Type B pancreatic cell (in vitro differentiated cells): ENCODE data around the gene UGT2B17. TPM values are rescaled to one million over a fixed set of nuclear protein-coding genes. Genes with fewer than 3 reads are reported as not detected.
"Not testable (repeated sequence)": the region's sequence is repeated elsewhere in the genome, so short reads cannot be mapped to it uniquely, and the experiment has no call there.

Source experiments
- DNase-seq: peaks from one replicate; pipeline ENCODE4 v3.0.0; 2021; ENCODE audit warnings: mixed read lengths; ENCODE audit not compliant: unreplicated experiment; ENCODE audit errors: extremely low spot score
- H3K27ac Mint-ChIP-seq: 2 replicates; pipeline ENCODE4 v1.8.0; 2021; ENCODE audit warnings: mild to moderate bottlenecking, mixed read lengths
- H3K27me3 Mint-ChIP-seq: 2 replicates; pipeline ENCODE4 v1.8.0; 2021; ENCODE audit warnings: mixed read lengths
- H3K36me3 Mint-ChIP-seq: 2 replicates; pipeline ENCODE4 v1.8.0; 2021; ENCODE audit warnings: mixed read lengths
- H3K4me1 Mint-ChIP-seq: one replicate; pipeline ENCODE4 v1.8.0; 2021; ENCODE audit warnings: mixed read lengths; ENCODE audit not compliant: unreplicated experiment
- H3K4me3 Mint-ChIP-seq: 2 replicates; pipeline ENCODE4 v1.8.0; 2021; ENCODE audit warnings: mild to moderate bottlenecking, mixed read lengths
- H3K9me3 Mint-ChIP-seq: 2 replicates; pipeline ENCODE4 v1.8.0; 2021; ENCODE audit warnings: mixed read lengths
- long read RNA-seq: library from polyadenylated mRNA; unstranded; transcript quantifications from one replicate; pipeline ENCODE4 v2.0.0, GENCODE V29; 2020
- total RNA-seq: library from RNA; stranded (reverse); gene quantifications from 2 replicates; pipeline ENCODE4 v1.2.1, GENCODE V29; 2021; ENCODE audit warnings: low replicate concordance
- TF ChIP-seq, protein P1 (sequence below): fragments of 200-600 bp; sonication (generic); conservative IDR thresholded peaks from 2 replicates; pipeline ENCODE4 v1.5.0; 2021; ENCODE audit warnings: antibody characterized with exemption, mild to moderate bottlenecking

Gene UGT2B17
- total RNA-seq: 0.31 TPM in 1 of 2 replicates, not detected in the other
- long read RNA-seq, partial matches to known transcripts: 0 of 1 reads
- long read RNA-seq, other reads (novel, unspliced or antisense): 1 of 1 reads

DNA sequence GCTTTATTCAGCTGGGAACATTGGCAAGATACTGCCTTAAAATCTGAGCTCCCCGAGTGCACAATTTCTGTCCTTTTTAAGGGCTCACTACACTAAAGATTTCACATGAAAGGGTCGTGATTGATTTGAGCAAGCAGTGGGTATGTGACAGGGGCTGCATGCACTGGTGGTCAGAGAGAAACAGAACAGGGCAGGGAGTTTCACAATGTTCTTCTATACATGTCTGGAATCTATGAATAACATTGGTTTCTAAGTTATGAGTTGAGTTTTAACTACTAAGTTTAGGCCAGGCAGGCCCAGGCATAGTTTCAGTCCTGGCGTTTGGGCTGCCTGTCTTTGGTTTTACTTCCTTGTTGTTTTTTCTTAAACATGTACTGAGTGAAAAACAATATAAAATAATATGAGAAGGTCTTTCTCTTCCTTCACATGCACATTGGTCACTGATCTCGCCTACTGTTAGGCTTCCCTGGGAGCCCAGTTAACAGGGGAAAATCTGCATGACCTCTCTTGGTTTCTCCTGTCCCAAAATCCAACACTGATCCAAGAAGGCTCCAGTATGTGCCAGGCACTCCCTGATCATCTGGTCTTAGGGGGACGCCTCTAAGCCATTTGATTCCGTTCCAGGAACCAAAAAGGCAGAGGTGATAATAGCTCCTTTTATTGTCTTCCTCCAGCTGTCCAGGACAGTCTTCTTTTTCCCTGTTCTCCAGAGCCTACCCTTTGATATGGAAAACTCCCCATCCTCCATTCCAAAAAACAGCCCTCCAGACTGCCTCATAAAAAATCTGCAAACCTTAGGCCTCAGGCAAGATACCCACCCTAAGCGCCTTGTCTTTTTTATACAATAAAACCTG lies at the start of gene UGT2B17:
Gene UGT2B17 (minus strand): TSS at position 51 of the 854 bp plus-strand sequence. CDS start 7,838 bp downstream, outside the sequence.
- no peaks in the 10 kb centered on the region for H3K4me1 Mint-ChIP-seq
- no peak within 1 kb of the TSS for H3K4me3 Mint-ChIP-seq
- no peaks in the 10 kb centered on the region for H3K27me3 Mint-ChIP-seq
- no peaks in the 10 kb centered on the region for H3K36me3 Mint-ChIP-seq
- DNase-seq: no peak
- no peak within 1 kb of the TSS for H3K27ac Mint-ChIP-seq
- TF ChIP-seq, protein P1, sequence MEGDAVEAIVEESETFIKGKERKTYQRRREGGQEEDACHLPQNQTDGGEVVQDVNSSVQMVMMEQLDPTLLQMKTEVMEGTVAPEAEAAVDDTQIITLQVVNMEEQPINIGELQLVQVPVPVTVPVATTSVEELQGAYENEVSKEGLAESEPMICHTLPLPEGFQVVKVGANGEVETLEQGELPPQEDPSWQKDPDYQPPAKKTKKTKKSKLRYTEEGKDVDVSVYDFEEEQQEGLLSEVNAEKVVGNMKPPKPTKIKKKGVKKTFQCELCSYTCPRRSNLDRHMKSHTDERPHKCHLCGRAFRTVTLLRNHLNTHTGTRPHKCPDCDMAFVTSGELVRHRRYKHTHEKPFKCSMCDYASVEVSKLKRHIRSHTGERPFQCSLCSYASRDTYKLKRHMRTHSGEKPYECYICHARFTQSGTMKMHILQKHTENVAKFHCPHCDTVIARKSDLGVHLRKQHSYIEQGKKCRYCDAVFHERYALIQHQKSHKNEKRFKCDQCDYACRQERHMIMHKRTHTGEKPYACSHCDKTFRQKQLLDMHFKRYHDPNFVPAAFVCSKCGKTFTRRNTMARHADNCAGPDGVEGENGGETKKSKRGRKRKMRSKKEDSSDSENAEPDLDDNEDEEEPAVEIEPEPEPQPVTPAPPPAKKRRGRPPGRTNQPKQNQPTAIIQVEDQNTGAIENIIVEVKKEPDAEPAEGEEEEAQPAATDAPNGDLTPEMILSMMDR: no peak
- H3K9me3 Mint-ChIP-seq: peaks cover 4% of the 10 kb centered on the region

DNA sequence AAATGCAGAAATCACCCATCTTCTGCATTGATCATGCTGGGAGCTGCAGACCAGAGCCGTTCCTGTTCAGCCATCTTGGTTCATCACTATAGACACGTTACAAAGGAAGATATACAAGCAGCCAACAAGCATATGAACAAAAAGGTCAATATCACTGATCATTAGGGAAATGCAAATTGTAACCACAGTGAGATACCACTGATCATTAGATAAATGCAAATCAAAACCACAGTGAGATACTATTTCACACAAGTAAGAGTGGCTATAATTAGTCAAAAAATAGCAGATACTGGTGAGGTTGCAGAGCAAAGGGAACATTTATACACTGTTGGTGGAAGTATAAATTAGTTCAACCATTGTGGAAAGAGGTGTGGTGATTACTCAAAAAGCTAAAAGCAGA lies 46.6 kb upstream of the UGT2B17 start:
- H3K4me1 Mint-ChIP-seq, H3K27me3 Mint-ChIP-seq, H3K36me3 Mint-ChIP-seq, H3K9me3 Mint-ChIP-seq, H3K27ac Mint-ChIP-seq, H3K4me3 Mint-ChIP-seq, DNase-seq: not testable (repeated sequence)

DNA sequence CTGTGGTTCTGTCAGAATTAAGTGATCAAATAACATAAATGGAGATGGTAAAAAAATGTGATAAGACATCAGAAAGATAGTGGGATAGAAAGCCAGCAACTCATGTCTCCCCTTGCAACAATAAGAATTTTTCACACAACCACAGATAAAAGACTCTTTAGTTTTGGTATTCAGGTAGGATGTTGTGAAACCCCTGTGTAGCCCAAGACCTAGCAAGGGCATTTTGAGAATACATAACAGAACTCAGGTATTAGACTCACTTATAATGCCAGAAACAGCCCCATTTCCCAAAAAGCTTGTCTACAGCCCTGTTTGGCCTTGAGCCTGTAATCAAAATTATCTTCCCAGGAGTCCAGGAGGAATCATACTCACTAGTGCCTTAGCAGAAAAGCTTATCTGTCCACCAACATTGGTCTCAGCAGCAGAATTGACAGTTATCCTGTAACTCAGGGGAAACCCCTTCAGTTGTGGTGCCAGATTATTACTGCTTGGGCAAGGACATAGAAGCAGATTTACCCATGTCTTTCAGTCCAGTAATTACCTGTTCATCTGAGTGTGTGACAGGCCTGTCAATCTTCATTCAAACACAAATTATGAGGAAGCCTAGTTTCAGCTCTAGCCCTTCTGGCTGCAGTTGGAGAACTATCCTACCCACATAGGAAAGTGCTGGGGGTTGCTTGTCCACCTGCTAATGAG lies 41.0 kb upstream of the UGT2B17 start:
- Mint-ChIP-seq H3K4me1 (no peaks in the 10 kb centered on the region), H3K27me3 (no peaks in the 10 kb centered on the region), H3K27ac (no peak overlapping the region), H3K9me3 (no peaks in the 10 kb centered on the region), H3K36me3 (no peaks in the 10 kb centered on the region), H3K4me3 (no peak overlapping the region)
- DNase-seq: no peak
- TF ChIP-seq, protein P1: no peak

- TF ChIP-seq, protein P1: no peak
- Mint-ChIP-seq H3K9me3 (no peaks in the 10 kb centered on the region), H3K27ac (no peak overlapping the region), H3K4me3 (no peak overlapping the region), H3K27me3 (no peaks in the 10 kb centered on the region), H3K4me1 (no peaks in the 10 kb centered on the region), H3K36me3 (no peaks in the 10 kb centered on the region)
- DNase-seq: no peak
These were observed 39.7 kb upstream of the UGT2B17 start for GRCh38 chr4:68615699-68616422.

- Mint-ChIP-seq H3K9me3 (no peaks in the 10 kb centered on the region), H3K27ac (no peak overlapping the region)
These were observed 37.6 kb upstream of the UGT2B17 start for GRCh38 chr4:68613752-68614151.

More at GRCh38 chr4:68613752-68614151, 37.6 kb upstream of the UGT2B17 start:
- Mint-ChIP-seq H3K4me3 (no peak overlapping the region), H3K36me3 (no peaks in the 10 kb centered on the region), H3K27me3 (no peaks in the 10 kb centered on the region), H3K4me1 (no peaks in the 10 kb centered on the region)
- TF ChIP-seq, protein P1: no peak
- no peak for DNase-seq
